Peyer's patch (tissue), 4 donors: ENCODE measurements around the gene DSCAML1. TPM values are rescaled to one million over a fixed set of nuclear protein-coding genes. Genes with fewer than 3 reads are reported as not detected.

Experiments used
- DNase-seq, 3 donors: peaks; one replicate each; pipeline ENCODE4 v3.0.0-alpha.2; 2017 to 2019
- H3K27ac ChIP-seq, 4 donors: fragments of 200-600 bp; sonication (generic); one replicate each; pipeline ENCODE4 v1.5.1; 2016 to 2019
- H3K27me3 ChIP-seq, 2 donors: fragments of 200-600 bp; sonication (generic); one replicate each; pipeline ENCODE4 v1.5.1; 2019
- H3K36me3 ChIP-seq, 3 donors: fragments of 200-600 bp; sonication (generic); one replicate each; pipeline ENCODE4 v1.5.1; 2016 to 2019
- H3K4me1 ChIP-seq, 4 donors: fragments of 200-600 bp; sonication (generic); one replicate each; pipeline ENCODE4 v1.5.1; 2016 to 2019
- H3K4me3 ChIP-seq, 4 donors: fragments of 200-600 bp; sonication (generic); 1 replicate in 3 of 4; 2 replicates in 1 of 4; pipeline ENCODE4 v1.5.1; 2016 to 2019; ENCODE audit warnings: mild to moderate bottlenecking in 1 of 4
- H3K9me3 ChIP-seq, 4 donors: fragments of 200-600 bp; sonication (generic); one replicate each; pipeline ENCODE4 v1.5.1; 2016 to 2019; ENCODE audit warnings: mild to moderate bottlenecking in 1 of 4
- POLR2A ChIP-seq, 2 donors: fragments of 450-650 bp; IDR thresholded peaks; one replicate each; pipeline ENCODE4 v1.5.1; 2017; ENCODE audit warnings: antibody characterized with exemption in 2 of 2, mild to moderate bottlenecking in 2 of 2, moderate library complexity in 2 of 2
- total RNA-seq, 4 donors: library from RNA; depleted of rRNA; stranded (reverse); fragments of >200 nt; gene quantifications; one replicate each; pipeline ENCODE4 v1.1.0, GENCODE V29; 2016
- TF ChIP-seq, protein P1 (sequence below), 6 experiments: fragments of 450-650 bp in 4 of 6; fragments of 200-600 bp in 2 of 6; sonication (generic) in 1 of 6; IDR thresholded peaks; one replicate each; pipeline ENCODE4 v1.5.1; 2017 to 2019; ENCODE audit warnings: antibody characterized with exemption in 6 of 6, mild to moderate bottlenecking in 3 of 6, moderate library complexity in 1 of 6

DSCAML1 gene
- total RNA-seq, 4 donors from 2014 or later = 0.18 to 5.8 (median 2.9) TPM

DNA sequence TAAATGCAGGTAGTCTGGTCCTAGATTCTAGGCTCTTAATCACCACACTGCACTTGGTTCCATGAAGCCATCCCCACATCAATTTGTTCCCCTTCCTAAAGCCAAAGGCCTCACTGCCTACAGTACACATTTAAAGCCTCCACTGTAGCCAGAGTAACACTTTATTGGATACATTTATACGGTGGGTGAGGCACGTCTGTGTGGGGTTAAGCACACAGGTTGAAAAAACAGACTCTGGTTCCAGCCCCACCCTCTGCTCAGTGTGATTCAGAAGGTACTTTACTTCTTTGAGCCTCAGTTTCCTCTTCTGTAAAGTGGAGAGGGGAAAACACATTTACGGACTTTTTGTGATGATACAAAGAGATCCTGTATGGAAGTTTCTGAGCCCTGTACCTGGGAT lies 22.5 kb downstream of the DSCAML1 start:
- no peak for DNase-seq
- Histone ChIP-seq H3K4me3 (no peak overlapping the region), H3K4me1 (no peaks in the 10 kb centered on the region), H3K36me3 (no peaks in the 10 kb centered on the region), H3K27ac (no peak overlapping the region), H3K9me3 (no peaks in the 10 kb centered on the region), H3K27me3 (no peaks in the 10 kb centered on the region)
- TF ChIP-seq, protein P1, sequence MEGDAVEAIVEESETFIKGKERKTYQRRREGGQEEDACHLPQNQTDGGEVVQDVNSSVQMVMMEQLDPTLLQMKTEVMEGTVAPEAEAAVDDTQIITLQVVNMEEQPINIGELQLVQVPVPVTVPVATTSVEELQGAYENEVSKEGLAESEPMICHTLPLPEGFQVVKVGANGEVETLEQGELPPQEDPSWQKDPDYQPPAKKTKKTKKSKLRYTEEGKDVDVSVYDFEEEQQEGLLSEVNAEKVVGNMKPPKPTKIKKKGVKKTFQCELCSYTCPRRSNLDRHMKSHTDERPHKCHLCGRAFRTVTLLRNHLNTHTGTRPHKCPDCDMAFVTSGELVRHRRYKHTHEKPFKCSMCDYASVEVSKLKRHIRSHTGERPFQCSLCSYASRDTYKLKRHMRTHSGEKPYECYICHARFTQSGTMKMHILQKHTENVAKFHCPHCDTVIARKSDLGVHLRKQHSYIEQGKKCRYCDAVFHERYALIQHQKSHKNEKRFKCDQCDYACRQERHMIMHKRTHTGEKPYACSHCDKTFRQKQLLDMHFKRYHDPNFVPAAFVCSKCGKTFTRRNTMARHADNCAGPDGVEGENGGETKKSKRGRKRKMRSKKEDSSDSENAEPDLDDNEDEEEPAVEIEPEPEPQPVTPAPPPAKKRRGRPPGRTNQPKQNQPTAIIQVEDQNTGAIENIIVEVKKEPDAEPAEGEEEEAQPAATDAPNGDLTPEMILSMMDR (IDR thresholded peaks at IDR 0.05) = no peak
- no peak for TF ChIP-seq POLR2A (IDR thresholded peaks at IDR 0.05)

DNA sequence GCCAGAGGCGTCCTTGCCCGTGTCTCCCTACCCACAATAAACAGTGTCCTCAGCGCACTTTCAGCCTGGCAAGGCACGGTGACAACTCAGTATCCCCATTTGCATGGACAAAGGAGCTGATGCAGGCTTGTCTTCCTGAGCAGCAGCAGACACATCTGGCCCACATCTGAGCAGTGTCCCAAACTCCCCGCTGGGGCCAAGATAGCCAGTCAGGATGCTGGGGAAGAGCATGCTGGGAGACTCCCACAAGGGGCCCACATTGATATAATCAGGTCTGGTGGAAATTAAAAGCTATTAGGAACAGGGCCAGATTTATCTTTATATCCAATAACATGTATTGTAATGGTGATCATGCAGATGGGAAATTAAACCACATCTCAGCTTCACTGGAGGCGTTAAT lies 24.7 kb downstream of the DSCAML1 start:
- DNase-seq = no peak
- H3K9me3 ChIP-seq = no peaks in the 10 kb centered on the region
- H3K27me3 ChIP-seq = no peaks in the 10 kb centered on the region
- no peak overlapping the region for H3K4me3 ChIP-seq
- no peak overlapping the region for H3K27ac ChIP-seq
- TF ChIP-seq POLR2A (IDR thresholded peaks at IDR 0.05) = no peak
- TF ChIP-seq, protein P1 (IDR thresholded peaks at IDR 0.05) = no peak
- no peaks in the 10 kb centered on the region for H3K36me3 ChIP-seq
- H3K4me1 ChIP-seq = no peaks in the 10 kb centered on the region

DNA sequence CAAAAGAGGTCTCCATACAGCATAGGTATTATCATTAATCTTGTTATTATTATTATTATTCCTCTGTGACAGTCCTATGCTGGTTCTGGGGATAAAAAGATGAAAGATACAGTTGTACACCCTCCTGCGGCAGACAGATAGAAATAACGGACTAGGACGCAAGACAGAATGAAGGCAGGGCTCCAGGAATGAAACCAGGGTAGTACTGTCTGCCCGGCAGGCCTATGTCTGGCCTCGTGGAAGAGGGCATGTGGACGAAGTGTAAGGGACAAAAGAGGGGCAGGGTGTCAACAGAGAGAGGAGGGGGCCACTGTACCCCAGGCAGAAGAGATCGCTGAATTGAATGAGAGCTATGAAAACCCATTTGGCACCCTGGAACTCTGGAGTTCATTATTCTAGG lies 25.2 kb downstream of the DSCAML1 start:
- DNase-seq = no peak
- Histone ChIP-seq H3K27me3 (no peaks in the 10 kb centered on the region), H3K4me3 (no peak overlapping the region), H3K27ac (no peak overlapping the region), H3K9me3 (no peaks in the 10 kb centered on the region), H3K36me3 (no peaks in the 10 kb centered on the region), H3K4me1 (no peaks in the 10 kb centered on the region)
- no peak for TF ChIP-seq POLR2A (IDR thresholded peaks at IDR 0.05)
- TF ChIP-seq, protein P1 (IDR thresholded peaks at IDR 0.05) = no peak

- H3K36me3 ChIP-seq = no peaks in the 10 kb centered on the region
- no peak overlapping the region for H3K4me3 ChIP-seq
- no peak for DNase-seq
- no peaks in the 10 kb centered on the region for H3K4me1 ChIP-seq
- H3K27me3 ChIP-seq = no peaks in the 10 kb centered on the region
- H3K9me3 ChIP-seq = no peaks in the 10 kb centered on the region
- no peak overlapping the region for H3K27ac ChIP-seq
- no peak for TF ChIP-seq POLR2A (IDR thresholded peaks at IDR 0.05)
- TF ChIP-seq, protein P1 (IDR thresholded peaks at IDR 0.05) = no peak
These were observed 25.8 kb downstream of the DSCAML1 start for GRCh38 chr11:117771197-117771596.

- no peak for DNase-seq
- Histone ChIP-seq H3K9me3 (no peaks in the 10 kb centered on the region), H3K36me3 (no peaks in the 10 kb centered on the region), H3K27ac (no peak overlapping the region), H3K4me3 (no peak overlapping the region), H3K27me3 (no peaks in the 10 kb centered on the region), H3K4me1 (no peaks in the 10 kb centered on the region)
- TF ChIP-seq POLR2A (IDR thresholded peaks at IDR 0.05) = no peak
- TF ChIP-seq, protein P1 (IDR thresholded peaks at IDR 0.05) = no peak
These were observed 27.0 kb downstream of the DSCAML1 start for GRCh38 chr11:117770061-117770460.

DNA sequence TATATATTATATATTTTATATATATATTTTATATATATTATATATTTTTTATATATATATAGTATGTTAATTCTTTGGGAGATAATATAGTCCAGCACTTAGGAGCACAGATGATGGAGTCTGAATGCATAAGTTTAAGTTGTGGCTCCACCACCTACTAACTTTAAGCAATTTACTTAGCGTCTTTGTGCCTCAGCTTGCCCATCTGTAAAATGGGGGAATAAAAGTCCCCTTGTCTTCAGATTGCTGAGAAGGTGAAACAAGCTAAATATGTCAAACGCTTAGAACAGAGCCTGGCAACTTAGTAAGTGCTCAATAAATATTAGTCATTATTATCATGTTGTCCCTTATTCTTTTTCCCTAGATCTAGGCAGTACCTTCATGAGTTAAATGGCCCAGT lies 27.5 kb downstream of the DSCAML1 start:
- Histone ChIP-seq H3K36me3 (no peaks in the 10 kb centered on the region), H3K9me3 (no peaks in the 10 kb centered on the region), H3K27me3 (no peaks in the 10 kb centered on the region), H3K4me1 (no peaks in the 10 kb centered on the region), H3K27ac (no peak overlapping the region), H3K4me3 (no peak overlapping the region)
- no peak for DNase-seq
- no peak for TF ChIP-seq POLR2A (IDR thresholded peaks at IDR 0.05)
- TF ChIP-seq, protein P1 (IDR thresholded peaks at IDR 0.05) = no peak
